IMR-90 (cell line): ENCODE data around the gene SLX9. TPM values are rescaled to one million over a fixed set of nuclear protein-coding genes. Genes with fewer than 3 reads are reported as not detected.

Experiments used
- ATAC-seq: fragments of 200-7000 bp; cut with Tn5 transposase; 2 replicates; pipeline ENCODE4 v1.9.1; 2020; ENCODE audit warnings: low read depth, mild to moderate bottlenecking, moderate library complexity
- BruUV-seq: library from RNA; stranded (reverse); fragments of 400-500 nt; replicated peaks from 2 replicates; lab custom pipeline; 2021; lab: Mats Ljungman, UMichigan
- CTCF ChIA-PET: fragments of 300-600 bp; formaldehyde crosslinking; extraction: SDS; loops from one replicate; lab custom pipeline; 2021; ENCODE audit warnings: antibody characterized with exemption; lab: Yijun Ruan, JAX
- POLR2A ChIA-PET: fragments of 300-600 bp; sonication (Branson Sonifier 250); formaldehyde crosslinking; loops from one replicate; lab custom pipeline; 2022; ENCODE audit warnings: antibody characterized with exemption; ENCODE audit not compliant: unreplicated experiment; lab: Charles Lee
- DNase-seq: peaks from one replicate; pipeline ENCODE4 v3.0.0; 2013
- H2AFZ ChIP-seq: replicated peaks from 2 replicates; pipeline ENCODE3; 2013; ENCODE audit warnings: low read length, mild to moderate bottlenecking; ENCODE audit not compliant: poor library complexity
- H2AK5ac ChIP-seq: 2 replicates; pipeline ENCODE4 v1.6.1; 2013; ENCODE audit warnings: low read depth, low read length, inconsistent platforms
- H2AK9ac ChIP-seq: replicated peaks from 2 replicates; pipeline ENCODE3; 2013; ENCODE audit warnings: mild to moderate bottlenecking, low read depth, low read length, moderate library complexity; ENCODE audit not compliant: poor library complexity
- H2BK120ac ChIP-seq: 2 replicates; pipeline ENCODE4 v1.6.1; 2013; ENCODE audit warnings: low read depth, low read length, inconsistent platforms
- H2BK15ac ChIP-seq: 3 replicates; pipeline ENCODE4 v1.6.1; 2013; ENCODE audit warnings: low read depth, low read length, inconsistent platforms
- H2BK20ac ChIP-seq: 2 replicates; pipeline ENCODE4 v1.6.1; 2013; ENCODE audit warnings: low read depth, mild to moderate bottlenecking, inconsistent platforms, low read length, moderate library complexity
- H2BK5ac ChIP-seq: 2 replicates; pipeline ENCODE4 v1.6.1; 2013; ENCODE audit warnings: mild to moderate bottlenecking, low read depth, low read length, inconsistent platforms; ENCODE audit not compliant: poor library complexity, severe bottlenecking
- H3K14ac ChIP-seq: replicated peaks from 2 replicates; pipeline ENCODE4 v1.6.1; 2013; ENCODE audit warnings: low read depth, low read length, inconsistent platforms
- H3K18ac ChIP-seq: 2 replicates; pipeline ENCODE4 v1.6.1; 2013; ENCODE audit warnings: low read depth, low read length, control low read depth
- H3K23ac ChIP-seq: 2 replicates; pipeline ENCODE4 v1.6.1; 2013; ENCODE audit warnings: low read depth, low read length, inconsistent platforms
- H3K27ac ChIP-seq: 2 replicates; pipeline ENCODE4 v1.5.1; 2013; ENCODE audit warnings: mild to moderate bottlenecking, control low read depth, low read length; ENCODE audit not compliant: insufficient read depth
- H3K27me3 ChIP-seq: 2 replicates; pipeline ENCODE4 v1.6.1; 2013; ENCODE audit warnings: low read length; ENCODE audit not compliant: control insufficient read depth, insufficient read depth
- H3K36me3 ChIP-seq: 2 replicates; pipeline ENCODE4 v1.6.1; 2013; ENCODE audit warnings: low read length, mixed read lengths; ENCODE audit not compliant: control insufficient read depth, insufficient read depth
- H3K4ac ChIP-seq: 2 replicates; pipeline ENCODE4 v1.6.1; 2013; ENCODE audit warnings: low read depth, low read length, inconsistent platforms
- H3K4me1 ChIP-seq: 2 replicates; pipeline ENCODE4 v1.6.1; 2013; ENCODE audit warnings: low read length, mixed read lengths; ENCODE audit not compliant: control insufficient read depth, insufficient read depth
- H3K4me2 ChIP-seq: 2 replicates; pipeline ENCODE4 v1.6.1; 2013; ENCODE audit warnings: low read depth, mild to moderate bottlenecking, control low read depth, low read length, moderate library complexity
- H3K4me3 ChIP-seq: 2 replicates; pipeline ENCODE4 v1.5.1; 2013; ENCODE audit warnings: low read depth, mild to moderate bottlenecking, control low read depth, low read length, moderate library complexity; ENCODE audit not compliant: insufficient read depth
- H3K56ac ChIP-seq: 2 replicates; pipeline ENCODE4 v1.6.1; 2013; ENCODE audit warnings: low read length, inconsistent platforms; ENCODE audit not compliant: insufficient read depth; ENCODE audit errors: extremely low read depth
- H3K79me1 ChIP-seq, 2 experiments: 2 replicates each; pipeline ENCODE4 v1.6.1; 2013; ENCODE audit warnings: low read length in 2 of 2, inconsistent platforms in 1 of 2, low read depth in 1 of 2
- H3K9ac ChIP-seq: 2 replicates; pipeline ENCODE4 v1.6.1; 2013; ENCODE audit warnings: low read depth, low read length, control low read depth
- H3K9me1 ChIP-seq: 2 replicates; pipeline ENCODE4 v1.6.1; 2013; ENCODE audit warnings: low read length, inconsistent platforms; ENCODE audit not compliant: insufficient read depth
- H3K9me3 ChIP-seq: 2 replicates; pipeline ENCODE4 v1.6.1; 2013; ENCODE audit warnings: low read length; ENCODE audit not compliant: control insufficient read depth, insufficient read depth
- H4K20me1 ChIP-seq: 2 replicates; pipeline ENCODE4 v1.6.1; 2013; ENCODE audit warnings: low read length, inconsistent platforms; ENCODE audit not compliant: insufficient read depth
- H4K5ac ChIP-seq: 2 replicates; pipeline ENCODE4 v1.6.1; 2013; ENCODE audit warnings: mild to moderate bottlenecking, low read depth, low read length, control low read depth
- H4K8ac ChIP-seq, 2 experiments: 2 replicates each; pipeline ENCODE4 v1.6.1; 2013; ENCODE audit warnings: low read depth in 2 of 2, low read length in 2 of 2, control low read depth in 1 of 2, inconsistent platforms in 1 of 2
- H4K91ac ChIP-seq: 2 replicates; pipeline ENCODE4 v1.6.1; 2013; ENCODE audit warnings: low read depth, low read length, inconsistent platforms; ENCODE audit not compliant: insufficient read depth
- BHLHE40 ChIP-seq: fragments of 150-350 bp; IDR thresholded peaks from 2 replicates; pipeline ENCODE4 v1.6.1; 2016; ENCODE audit warnings: mild to moderate bottlenecking, low read depth, low read length
- CEBPB ChIP-seq: IDR thresholded peaks from 2 replicates; pipeline ENCODE4 v1.6.1; 2012; ENCODE audit warnings: low read depth, low read length, improper control_type of control experiment
- CHD1 ChIP-seq: IDR thresholded peaks from 2 replicates; pipeline ENCODE4 v1.6.1; 2012; ENCODE audit warnings: low read depth, low read length, improper control_type of control experiment
- ELK1 ChIP-seq: fragments of 150-350 bp; IDR thresholded peaks from 2 replicates; pipeline ENCODE4 v1.6.1; 2016; ENCODE audit warnings: low read depth, mild to moderate bottlenecking, low read length, moderate library complexity, borderline replicate concordance
- FOS ChIP-seq: fragments of 150-350 bp; IDR thresholded peaks from 2 replicates; pipeline ENCODE4 v1.6.1; 2016; ENCODE audit warnings: low read depth, low read length
- MAZ ChIP-seq: IDR thresholded peaks from 2 replicates; pipeline ENCODE4 v1.6.1; 2012; ENCODE audit warnings: low read depth, mild to moderate bottlenecking, low read length, improper control_type of control experiment, moderate library complexity, borderline replicate concordance
- MXI1 ChIP-seq: IDR thresholded peaks from 2 replicates; pipeline ENCODE4 v1.6.1; 2012; ENCODE audit warnings: low read depth, mild to moderate bottlenecking, low read length, moderate library complexity, borderline replicate concordance
- NFE2L2 ChIP-seq: fragments of 150-350 bp; IDR thresholded peaks from 2 replicates; pipeline ENCODE4 v1.6.1; 2016; ENCODE audit warnings: low read depth, mild to moderate bottlenecking, low read length
- POLR2A ChIP-seq: IDR thresholded peaks from 2 replicates; pipeline ENCODE4 v1.6.1; 2012; ENCODE audit warnings: mild to moderate bottlenecking, low read depth, low read length
- RAD21 ChIP-seq: IDR thresholded peaks from 2 replicates; pipeline ENCODE4 v1.6.1; 2012; ENCODE audit warnings: low read length, improper control_type of control experiment
- RCOR1 ChIP-seq: IDR thresholded peaks from 2 replicates; pipeline ENCODE4 v1.6.1; 2012; ENCODE audit warnings: mild to moderate bottlenecking, low read length, improper control_type of control experiment; ENCODE audit not compliant: insufficient replicate concordance
- RFX5 ChIP-seq: IDR thresholded peaks from 2 replicates; pipeline ENCODE4 v1.8.0; 2012; ENCODE audit warnings: low read depth, mild to moderate bottlenecking, low read length, moderate library complexity
- SMC3 ChIP-seq: fragments of 150-350 bp; IDR thresholded peaks from 2 replicates; pipeline ENCODE4 v1.6.1; 2016; ENCODE audit warnings: low read depth, mild to moderate bottlenecking, antibody characterized with exemption, low read length, moderate library complexity
- USF2 ChIP-seq: fragments of 150-350 bp; IDR thresholded peaks from 2 replicates; pipeline ENCODE4 v1.6.1; 2017; ENCODE audit warnings: mild to moderate bottlenecking, antibody characterized with exemption, low read length, low read depth
- WGBS, 2 experiments: methylation state at CpG; one replicate each; pipeline versions ENCODE4 v1.1.5 to v1.1.7; 2013; ENCODE audit warnings: missing lambda C conversion rate in 2 of 2; ENCODE audit not compliant: insufficient read length in 1 of 2; ENCODE audit errors: extremely low coverage in 2 of 2; 5-methylcytosine and 5-hydroxymethylcytosine counted together
- dilution Hi-C: fragments of 300-500 bp; cut with HindIII; formaldehyde crosslinking; loops from one replicate; pipeline ENCODE4 v1.14.3; 2018; ENCODE audit warnings: low sequenced_read_pairs; ENCODE audit not compliant: unreplicated experiment
- in situ Hi-C: fragments of 300-500 bp; cut with MboI; formaldehyde crosslinking; loops from 3 replicates; pipeline ENCODE4 v1.14.3; 2019; ENCODE audit warnings: low sequenced_read_pairs, inconsistent platforms, mixed read lengths
- intact Hi-C: fragments of 100-400 bp; cut with micrococcal nuclease; formaldehyde crosslinking; loops from 2 replicates; pipeline ENCODE4 v1.10.0; 2022
- polyA plus RNA-seq, 3 experiments: library from polyadenylated mRNA; depleted of rRNA; stranded (reverse); fragments of >200 nt; gene quantifications; 2 replicates each; pipeline ENCODE4 v1.2.3, GENCODE V29; 2012; ENCODE audit warnings: low replicate concordance in 1 of 3
- total RNA-seq: library from RNA; depleted of rRNA; stranded (reverse); fragments of >200 nt; gene quantifications from 2 replicates; pipeline ENCODE4 v1.2.3, GENCODE V29; 2012
- TF ChIP-seq, protein P1 (sequence below): conservative IDR thresholded peaks from 2 replicates; pipeline ENCODE4 v1.5.1; 2012; ENCODE audit warnings: mild to moderate bottlenecking, low read depth, low read length, improper control_type of control experiment

SLX9 gene
- total and polyA plus RNA-seq, 2 of the 4 experiments (the other 2 are of a cell fraction) = 10.4 to 21.7 TPM

DNA sequence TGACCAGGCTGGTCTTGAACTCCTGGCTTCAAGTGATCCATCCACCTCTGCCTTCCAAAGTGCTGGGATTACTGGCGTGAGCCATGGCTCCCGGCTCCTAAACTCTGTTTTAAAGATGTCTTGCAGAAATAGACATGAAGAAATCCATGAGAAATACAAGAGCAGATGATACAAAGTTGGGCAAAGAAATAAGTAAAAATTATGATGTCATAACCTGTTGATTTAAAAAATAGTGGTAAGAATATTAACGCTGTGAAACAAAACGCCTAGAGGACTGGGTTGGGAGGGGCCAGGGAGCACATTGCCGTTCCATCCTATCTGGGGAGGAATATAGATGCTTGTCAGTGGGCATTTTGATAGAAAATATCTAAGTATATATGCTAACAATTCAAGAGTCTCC is 17.9 kb upstream of the SLX9 start:
- H3K56ac ChIP-seq = no peak overlapping the region
- no peak overlapping the region for H3K4me3 ChIP-seq
- no peak overlapping the region for H4K91ac ChIP-seq
- no peak overlapping the region for H2AK9ac ChIP-seq
- H2AK5ac ChIP-seq = no peak overlapping the region
- H2BK120ac ChIP-seq = no peak overlapping the region
- ATAC-seq (no peak), DNase-seq (no peak)
- H2AFZ ChIP-seq = no peak overlapping the region
- no peak overlapping the region for H3K4ac ChIP-seq
- peaks cover 6% of the 10 kb centered on the region; the same call in 1 of the 2 replicates for H4K20me1 ChIP-seq
- in situ Hi-C loops = no loop called here
- H4K8ac ChIP-seq = no peak overlapping the region
- no peaks in the 10 kb centered on the region for H3K9me3 ChIP-seq
- intact Hi-C loops = no loop called here
- no peak overlapping the region for H4K5ac ChIP-seq
- peaks cover 77% of the 10 kb centered on the region for H3K27me3 ChIP-seq
- dilution Hi-C loops = no loop called here
- H3K23ac ChIP-seq = no peak overlapping the region
- H3K9ac ChIP-seq = no peak overlapping the region
- H2BK15ac ChIP-seq = no peak overlapping the region
- no peak overlapping the region for H3K27ac ChIP-seq
- H3K18ac ChIP-seq = no peak overlapping the region
- CTCF ChIA-PET = no interaction called here
- no peak overlapping the region for H2BK5ac ChIP-seq
- POLR2A ChIA-PET = no interaction called here
- 0 out of 2 replicates have a peak, but pooled peaks cover 1% of the 10 kb centered on the region for H3K4me1 ChIP-seq
- no TSS peak for BruUV-seq
- no peak overlapping the region for H3K4me2 ChIP-seq
- no peak overlapping the region for H2BK20ac ChIP-seq
- H3K14ac ChIP-seq = no peak overlapping the region
- TF ChIP-seq MAZ (no peak), USF2 (no peak), FOS (no peak), CHD1 (no peak), RCOR1 (no peak), POLR2A (no peak), SMC3 (no peak), BHLHE40 (no peak), NFE2L2 (no peak), RFX5 (no peak), ELK1 (no peak), CEBPB (no peak), RAD21 (no peak), MXI1 (no peak)
- TF ChIP-seq, protein P1, sequence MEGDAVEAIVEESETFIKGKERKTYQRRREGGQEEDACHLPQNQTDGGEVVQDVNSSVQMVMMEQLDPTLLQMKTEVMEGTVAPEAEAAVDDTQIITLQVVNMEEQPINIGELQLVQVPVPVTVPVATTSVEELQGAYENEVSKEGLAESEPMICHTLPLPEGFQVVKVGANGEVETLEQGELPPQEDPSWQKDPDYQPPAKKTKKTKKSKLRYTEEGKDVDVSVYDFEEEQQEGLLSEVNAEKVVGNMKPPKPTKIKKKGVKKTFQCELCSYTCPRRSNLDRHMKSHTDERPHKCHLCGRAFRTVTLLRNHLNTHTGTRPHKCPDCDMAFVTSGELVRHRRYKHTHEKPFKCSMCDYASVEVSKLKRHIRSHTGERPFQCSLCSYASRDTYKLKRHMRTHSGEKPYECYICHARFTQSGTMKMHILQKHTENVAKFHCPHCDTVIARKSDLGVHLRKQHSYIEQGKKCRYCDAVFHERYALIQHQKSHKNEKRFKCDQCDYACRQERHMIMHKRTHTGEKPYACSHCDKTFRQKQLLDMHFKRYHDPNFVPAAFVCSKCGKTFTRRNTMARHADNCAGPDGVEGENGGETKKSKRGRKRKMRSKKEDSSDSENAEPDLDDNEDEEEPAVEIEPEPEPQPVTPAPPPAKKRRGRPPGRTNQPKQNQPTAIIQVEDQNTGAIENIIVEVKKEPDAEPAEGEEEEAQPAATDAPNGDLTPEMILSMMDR = no peak
- H3K79me1 ChIP-seq = no peaks in the 10 kb centered on the region
- WGBS, 2 experiments = 50% methylated on average over 2 of the region's 5 CpGs; no CpG with 5 or more reads in 1 of the 2 experiments
- H3K9me1 ChIP-seq = peaks cover 7% of the 10 kb centered on the region; the same call in 1 of the 2 replicates
- no peaks in the 10 kb centered on the region for H3K36me3 ChIP-seq
